Measurements from ENCODE around the gene TYMS. TPM values are rescaled to one million over a fixed set of nuclear protein-coding genes. Genes with fewer than 3 reads are reported as not detected.

The TYMS gene
- polyA plus RNA-seq, 3 donors = not detected

GRCh38 chr18:666628-667027 is 9.2 kb downstream of the TYMS start:
- peaks cover 50 to 63% of the 10 kb centered on the region in 2 donors for H3K36me3 Mint-ChIP-seq
- no peaks in the 10 kb centered on the region for H3K27me3 Mint-ChIP-seq (ENCODE audit: low read depth in 3 of 3)
- peaks cover 19 to 52% of the 10 kb centered on the region in 2 donors for H3K36me3 ChIP-seq (replicated peaks in 1 of 2; ENCODE audit: control insufficient read depth in 1 of 2, insufficient read depth in 2 of 2, low read length in 2 of 2)
- H3K27me3 ChIP-seq (ENCODE audit: control insufficient read depth in 2 of 2, insufficient read depth in 2 of 2, low read length in 2 of 2) = no peaks in the 10 kb centered on the region
- H3K9me3 ChIP-seq (replicated peaks in 1 of 2; ENCODE audit: control insufficient read depth in 1 of 2, insufficient read depth in 1 of 2, low read length in 2 of 2) = peaks cover 0 to 4% of the 10 kb centered on the region in 2 donors
- 93% methylated on average over 3 of the region's 3 CpGs for WGBS (ENCODE audit: insufficient coverage)
- TF ChIP-seq, protein P1, sequence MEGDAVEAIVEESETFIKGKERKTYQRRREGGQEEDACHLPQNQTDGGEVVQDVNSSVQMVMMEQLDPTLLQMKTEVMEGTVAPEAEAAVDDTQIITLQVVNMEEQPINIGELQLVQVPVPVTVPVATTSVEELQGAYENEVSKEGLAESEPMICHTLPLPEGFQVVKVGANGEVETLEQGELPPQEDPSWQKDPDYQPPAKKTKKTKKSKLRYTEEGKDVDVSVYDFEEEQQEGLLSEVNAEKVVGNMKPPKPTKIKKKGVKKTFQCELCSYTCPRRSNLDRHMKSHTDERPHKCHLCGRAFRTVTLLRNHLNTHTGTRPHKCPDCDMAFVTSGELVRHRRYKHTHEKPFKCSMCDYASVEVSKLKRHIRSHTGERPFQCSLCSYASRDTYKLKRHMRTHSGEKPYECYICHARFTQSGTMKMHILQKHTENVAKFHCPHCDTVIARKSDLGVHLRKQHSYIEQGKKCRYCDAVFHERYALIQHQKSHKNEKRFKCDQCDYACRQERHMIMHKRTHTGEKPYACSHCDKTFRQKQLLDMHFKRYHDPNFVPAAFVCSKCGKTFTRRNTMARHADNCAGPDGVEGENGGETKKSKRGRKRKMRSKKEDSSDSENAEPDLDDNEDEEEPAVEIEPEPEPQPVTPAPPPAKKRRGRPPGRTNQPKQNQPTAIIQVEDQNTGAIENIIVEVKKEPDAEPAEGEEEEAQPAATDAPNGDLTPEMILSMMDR (IDR thresholded peaks at IDR 0.05) = no peak
- H3K27ac ChIP-seq (ENCODE audit: low read depth in 1 of 2, low read length in 2 of 2) = no peak overlapping the region
- peak overlapping the region in 1 of 7 donors; percentile 29 for H3K27ac Mint-ChIP-seq
- peaks cover 0 to 6% (median 0%) of the 10 kb centered on the region in 7 donors for H3K9me3 Mint-ChIP-seq
- no peaks in the 10 kb centered on the region for H3K4me1 Mint-ChIP-seq
- no peak overlapping the region for H3K4me3 ChIP-seq (replicated peaks in 1 of 3; ENCODE audit: low read depth in 2 of 3, low read length in 3 of 3)
- no peak overlapping the region for H3K4me3 Mint-ChIP-seq
- no peak overlapping the region for H3K4me2 ChIP-seq (replicated peaks; ENCODE audit: extremely low read depth, low read length, poor library complexity, severe bottlenecking)
- H3K4me1 ChIP-seq (ENCODE audit: control insufficient read depth in 1 of 2, insufficient read depth in 2 of 2, low read length in 2 of 2) = no peaks in the 10 kb centered on the region
- H3K9ac ChIP-seq (ENCODE audit: insufficient read depth, low read length, poor library complexity, severe bottlenecking) = no peak overlapping the region
- peaks cover 32% of the 10 kb centered on the region for H3K79me2 ChIP-seq (ENCODE audit: insufficient read depth, low read length)
- no peak for DNase-seq
- intact Hi-C loops (cut with micrococcal nuclease) = no loop called here
- no peaks in the 10 kb centered on the region for H4K20me1 ChIP-seq (ENCODE audit: insufficient read depth, low read length)
- no peak overlapping the region for H2AFZ ChIP-seq (ENCODE audit: insufficient read depth, low read depth, low read length, poor library complexity, severe bottlenecking)

GRCh38 chr18:668260-668659 is 10.8 kb downstream of the TYMS start:
- peaks cover 24% of the 10 kb centered on the region for H3K79me2 ChIP-seq (ENCODE audit: insufficient read depth, low read length)
- intact Hi-C loops (cut with micrococcal nuclease) = no loop called here
- Mint-ChIP-seq H3K36me3 (peaks cover 56 to 69% of the 10 kb centered on the region in 2 donors), H3K27ac (no peak overlapping the region), H3K4me3 (no peak overlapping the region), H3K9me3 (peaks cover 0 to 3% (median 0%) of the 10 kb centered on the region in 7 donors), H3K4me1 (no peaks in the 10 kb centered on the region), H3K27me3 (ENCODE audit: low read depth in 3 of 3) (no peaks in the 10 kb centered on the region)
- WGBS (ENCODE audit: insufficient coverage) = no CpG with 5 or more reads among the region's 1 CpG
- DNase-seq = no peak
- H3K4me1 ChIP-seq (ENCODE audit: control insufficient read depth in 1 of 2, insufficient read depth in 2 of 2, low read length in 2 of 2) = no peaks in the 10 kb centered on the region
- no peak overlapping the region for H3K4me3 ChIP-seq (replicated peaks in 1 of 3; ENCODE audit: low read depth in 2 of 3, low read length in 3 of 3)
- H4K20me1 ChIP-seq (ENCODE audit: insufficient read depth, low read length) = no peaks in the 10 kb centered on the region
- no peak overlapping the region for H2AFZ ChIP-seq (ENCODE audit: insufficient read depth, low read depth, low read length, poor library complexity, severe bottlenecking)
- peaks cover 30 to 68% of the 10 kb centered on the region in 2 donors for H3K36me3 ChIP-seq (replicated peaks in 1 of 2; ENCODE audit: control insufficient read depth in 1 of 2, insufficient read depth in 2 of 2, low read length in 2 of 2)
- H3K4me2 ChIP-seq (replicated peaks; ENCODE audit: extremely low read depth, low read length, poor library complexity, severe bottlenecking) = no peak overlapping the region
- H3K9ac ChIP-seq (ENCODE audit: insufficient read depth, low read length, poor library complexity, severe bottlenecking) = no peak overlapping the region
- H3K27ac ChIP-seq (ENCODE audit: low read depth in 1 of 2, low read length in 2 of 2) = peak overlapping the region in 1 of 2 donors; percentile 8
- H3K27me3 ChIP-seq (ENCODE audit: control insufficient read depth in 2 of 2, insufficient read depth in 2 of 2, low read length in 2 of 2) = no peaks in the 10 kb centered on the region
- TF ChIP-seq, protein P1 (IDR thresholded peaks at IDR 0.05) = no peak
- H3K9me3 ChIP-seq (replicated peaks in 1 of 2; ENCODE audit: control insufficient read depth in 1 of 2, insufficient read depth in 1 of 2, low read length in 2 of 2) = no peaks in the 10 kb centered on the region
